Type B pancreatic cell (in vitro differentiated cells): ENCODE measurements around the gene SLC2A13. TPM values are rescaled to one million over a fixed set of nuclear protein-coding genes. Genes with fewer than 3 reads are reported as not detected.

ENCODE experiments used
- DNase-seq: peaks from one replicate; pipeline ENCODE4 v3.0.0; 2021; ENCODE audit warnings: mixed read lengths; ENCODE audit not compliant: unreplicated experiment; ENCODE audit errors: extremely low spot score
- H3K27ac Mint-ChIP-seq: 2 replicates; pipeline ENCODE4 v1.8.0; 2021; ENCODE audit warnings: mild to moderate bottlenecking, mixed read lengths
- H3K27me3 Mint-ChIP-seq: 2 replicates; pipeline ENCODE4 v1.8.0; 2021; ENCODE audit warnings: mixed read lengths
- H3K36me3 Mint-ChIP-seq: 2 replicates; pipeline ENCODE4 v1.8.0; 2021; ENCODE audit warnings: mixed read lengths
- H3K4me1 Mint-ChIP-seq: one replicate; pipeline ENCODE4 v1.8.0; 2021; ENCODE audit warnings: mixed read lengths; ENCODE audit not compliant: unreplicated experiment
- H3K4me3 Mint-ChIP-seq: 2 replicates; pipeline ENCODE4 v1.8.0; 2021; ENCODE audit warnings: mild to moderate bottlenecking, mixed read lengths
- H3K9me3 Mint-ChIP-seq: 2 replicates; pipeline ENCODE4 v1.8.0; 2021; ENCODE audit warnings: mixed read lengths
- CTCF ChIP-seq: fragments of 200-600 bp; sonication (generic); conservative IDR thresholded peaks from 2 replicates; pipeline ENCODE4 v1.5.0; 2021; ENCODE audit warnings: antibody characterized with exemption, mild to moderate bottlenecking
- total RNA-seq: library from RNA; stranded (reverse); gene quantifications from 2 replicates; pipeline ENCODE4 v1.2.1, GENCODE V29; 2021; ENCODE audit warnings: low replicate concordance

The SLC2A13 gene
- total RNA-seq, 1 donor from 2014 or later = 7.1 TPM

- Mint-ChIP-seq H3K27ac (no peak overlapping the region), H3K27me3 (no peaks in the 10 kb centered on the region), H3K4me1 (no peaks in the 10 kb centered on the region), H3K36me3 (no peaks in the 10 kb centered on the region), H3K9me3 (no peaks in the 10 kb centered on the region), H3K4me3 (no peak overlapping the region)
- TF ChIP-seq CTCF = no peak
- DNase-seq = no peak
Observed at GRCh38 chr12:40016980-40017379, 88.9 kb downstream of the SLC2A13 start.

GRCh38 chr12:40015881-40016280 is 90.0 kb downstream of the SLC2A13 start:
- DNase-seq = no peak

GRCh38 chr12:40015345-40015744 is 90.5 kb downstream of the SLC2A13 start:
- no peaks in the 10 kb centered on the region for H3K9me3 Mint-ChIP-seq

More at GRCh38 chr12:40015881-40016280, 90.0 kb downstream of the SLC2A13 start:
- TF ChIP-seq CTCF = no peak
- Mint-ChIP-seq H3K4me1 (no peaks in the 10 kb centered on the region), H3K36me3 (no peaks in the 10 kb centered on the region), H3K9me3 (no peaks in the 10 kb centered on the region), H3K27me3 (no peaks in the 10 kb centered on the region), H3K27ac (no peak overlapping the region), H3K4me3 (no peak overlapping the region)

GRCh38 chr12:40013847-40014246 is 92.0 kb downstream of the SLC2A13 start:
- Mint-ChIP-seq H3K27me3 (no peaks in the 10 kb centered on the region), H3K4me3 (no peak overlapping the region), H3K27ac (no peak overlapping the region), H3K9me3 (no peaks in the 10 kb centered on the region), H3K36me3 (no peaks in the 10 kb centered on the region), H3K4me1 (no peaks in the 10 kb centered on the region)
- no peak for TF ChIP-seq CTCF
- no peak for DNase-seq

More at GRCh38 chr12:40015345-40015744, 90.5 kb downstream of the SLC2A13 start:
- no peaks in the 10 kb centered on the region for H3K27me3 Mint-ChIP-seq
- TF ChIP-seq CTCF = no peak
- H3K4me1 Mint-ChIP-seq = no peaks in the 10 kb centered on the region
- no peaks in the 10 kb centered on the region for H3K36me3 Mint-ChIP-seq
- no peak for DNase-seq
- no peak overlapping the region for H3K27ac Mint-ChIP-seq
- no peak overlapping the region for H3K4me3 Mint-ChIP-seq

- no peak for TF ChIP-seq CTCF
- Mint-ChIP-seq H3K27me3 (no peaks in the 10 kb centered on the region), H3K9me3 (no peaks in the 10 kb centered on the region)
Observed at GRCh38 chr12:40013292-40013691, 92.6 kb downstream of the SLC2A13 start.

GRCh38 chr12:40012711-40013110 is 93.2 kb downstream of the SLC2A13 start:
- no peaks in the 10 kb centered on the region for H3K36me3 Mint-ChIP-seq
- no peak for DNase-seq
- no peak overlapping the region for H3K27ac Mint-ChIP-seq
- no peak for TF ChIP-seq CTCF
- no peaks in the 10 kb centered on the region for H3K27me3 Mint-ChIP-seq
- H3K4me3 Mint-ChIP-seq = no peak overlapping the region
- no peaks in the 10 kb centered on the region for H3K9me3 Mint-ChIP-seq
- no peaks in the 10 kb centered on the region for H3K4me1 Mint-ChIP-seq

More at GRCh38 chr12:40013292-40013691, 92.6 kb downstream of the SLC2A13 start:
- no peak overlapping the region for H3K4me3 Mint-ChIP-seq
- no peak overlapping the region for H3K27ac Mint-ChIP-seq
- no peak for DNase-seq
- no peaks in the 10 kb centered on the region for H3K36me3 Mint-ChIP-seq
- H3K4me1 Mint-ChIP-seq = no peaks in the 10 kb centered on the region
